ENCODE data around the gene IGFBP7.
"Not testable (repeated sequence)": the region's sequence is repeated elsewhere in the genome, so short reads cannot be mapped to it uniquely, and the experiment has no call there.

The IGFBP7 gene

GRCh38 chr4:57064811-57065711 lies 45.1 kb downstream of the IGFBP7 start:
- POLR2A ChIA-PET: interaction anchor here (0.8 to 2.7 kb wide), 12 partner anchors 10 to 86 kb away, joined by 3 to 30 read pairs (median 4); partner anchors contain the start of genes IGFBP7 and POLR2B
- no peak overlapping the region; the same call in none of the 2 replicates for H3K4me3 ChIP-seq (ENCODE audit: low read depth, low read length)
- DNase-seq (ENCODE audit: low read depth, low spot score): peak; percentile 95

DNA sequence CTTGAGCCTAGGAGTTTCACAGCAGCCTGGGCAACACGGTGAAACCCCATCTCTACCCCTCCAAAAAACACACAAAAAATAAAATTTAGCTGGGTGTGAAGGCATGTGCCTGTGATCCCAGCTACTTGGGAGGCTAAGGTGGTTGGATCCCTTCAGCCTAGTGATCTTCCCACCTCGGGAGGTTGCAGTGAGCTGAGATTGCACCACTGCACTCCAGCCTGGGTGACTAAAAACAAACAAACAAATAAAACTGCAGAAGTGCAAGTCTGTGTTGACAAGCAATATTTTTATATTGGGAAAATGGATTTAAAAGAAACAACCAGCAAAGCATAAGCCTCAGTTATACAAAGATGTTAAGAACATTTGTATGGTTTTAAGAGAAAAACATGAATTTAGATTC lies 46.1 kb downstream of the IGFBP7 start:
- POLR2A ChIA-PET: interaction anchor here (1.1 to 2.7 kb wide), 4 partner anchors 11 to 86 kb away, joined by 4 to 30 read pairs (median 5); partner anchors contain the start of gene POLR2B
- H3K4me3 ChIP-seq (ENCODE audit: low read depth, low read length): no peak overlapping the region
- DNase-seq (ENCODE audit: low read depth, low spot score): no peak
- TF ChIP-seq CTCF (IDR thresholded peaks at IDR 0.05; ENCODE audit: insufficient read depth, low read length, missing control alignments): no peak
- CTCF ChIA-PET: interaction anchor here (1.1 to 3.0 kb wide), 4 partner anchors 14 to 100 kb away, joined by 4 to 11 read pairs (median 8); no protein-coding TSS in a partner anchor

More at GRCh38 chr4:57064811-57065711, 45.1 kb downstream of the IGFBP7 start:
- no peak for TF ChIP-seq CTCF (IDR thresholded peaks at IDR 0.05; ENCODE audit: insufficient read depth, low read length, missing control alignments)
- CTCF ChIA-PET: interaction anchor here (1.0 to 3.0 kb wide), 9 partner anchors 13 to 99 kb away, joined by 3 to 11 read pairs (median 4); partner anchors contain the start of gene NOA1

- no peak for DNase-seq (ENCODE audit: low read depth, low spot score)
- no peak overlapping the region for H3K4me3 ChIP-seq (ENCODE audit: low read depth, low read length)
- no peak for TF ChIP-seq CTCF (IDR thresholded peaks at IDR 0.05; ENCODE audit: insufficient read depth, low read length, missing control alignments)
- ChIA-PET CTCF (interaction anchor here (1.2 to 3.0 kb wide), 3 partner anchors 26 to 101 kb away, joined by 3 to 11 read pairs (median 11); no protein-coding TSS in a partner anchor), POLR2A (no interaction called here)
Measured at GRCh38 chr4:57063518-57063917, 46.7 kb downstream of the IGFBP7 start.

DNA sequence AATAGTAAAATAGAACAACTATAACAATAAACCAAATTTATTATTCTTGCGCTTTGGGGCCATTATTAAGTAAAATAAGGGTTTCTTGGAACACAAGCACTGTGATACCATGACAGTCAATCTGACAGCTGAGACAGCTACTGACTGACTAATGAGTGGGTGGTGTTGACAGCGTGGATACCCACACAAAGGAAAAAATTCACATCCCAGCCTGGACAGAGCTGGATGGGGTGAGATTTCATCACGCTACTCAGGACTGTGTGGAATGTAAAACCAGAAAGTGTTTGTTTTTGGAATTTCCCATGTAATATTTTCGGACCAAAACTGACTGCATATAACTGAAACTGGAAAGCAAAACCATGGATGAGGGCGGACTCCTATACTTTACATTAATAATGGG lies 48.8 kb downstream of the IGFBP7 start:
- H3K4me3 ChIP-seq (ENCODE audit: low read depth, low read length): no peak overlapping the region
- TF ChIP-seq CTCF (IDR thresholded peaks at IDR 0.05; ENCODE audit: insufficient read depth, low read length, missing control alignments): no peak
- POLR2A ChIA-PET: interaction anchor here (0.8 to 1.0 kb wide), 2 partner anchors 18 to 19 kb away, joined by 4 read pairs; no protein-coding TSS in a partner anchor
- DNase-seq (ENCODE audit: low read depth, low spot score): no peak
- CTCF ChIA-PET: interaction anchor here (2.0 kb wide), 1 partner anchor 102 kb away, joined by 6 read pairs; no protein-coding TSS in a partner anchor

DNA sequence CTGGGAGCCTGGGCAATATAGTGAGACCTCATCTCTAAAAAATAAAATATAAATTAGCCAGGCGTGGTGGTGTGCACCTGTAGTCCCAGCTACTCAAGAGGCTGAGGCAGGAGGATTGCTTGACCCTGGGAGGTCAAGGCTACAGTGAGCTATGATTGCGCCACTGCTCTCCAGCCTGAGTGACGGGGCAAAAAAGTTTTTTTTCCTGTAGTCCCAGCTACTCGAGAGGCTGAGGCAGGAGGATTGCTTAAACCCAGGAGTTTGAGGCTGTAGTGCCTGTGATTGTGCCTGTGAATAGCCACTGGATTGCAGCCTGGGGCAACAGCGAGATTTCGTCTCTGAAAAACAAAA lies 49.5 kb downstream of the IGFBP7 start:
- DNase-seq (ENCODE audit: low read depth, low spot score); H3K4me3 ChIP-seq (ENCODE audit: low read depth, low read length): not testable (repeated sequence)
- POLR2A ChIA-PET: interaction anchor here (0.6 to 0.8 kb wide), 2 partner anchors 20 to 87 kb away, joined by 3 to 4 read pairs; no protein-coding TSS in a partner anchor
- CTCF ChIA-PET: interaction anchor here (2.0 kb wide), 1 partner anchor 103 kb away, joined by 6 read pairs; no protein-coding TSS in a partner anchor

GRCh38 chr4:57059890-57060716 lies 50.1 kb downstream of the IGFBP7 start:
- no peak for TF ChIP-seq CTCF (IDR thresholded peaks at IDR 0.05; ENCODE audit: insufficient read depth, low read length, missing control alignments)
- POLR2A ChIA-PET: interaction anchor here (0.6 kb wide), 1 partner anchor 87 kb away, joined by 3 read pairs; no protein-coding TSS in a partner anchor
- no peak overlapping the region for H3K4me3 ChIP-seq (ENCODE audit: low read depth, low read length)
- CTCF ChIA-PET: interaction anchor here (2.7 kb wide), 1 partner anchor 22 kb away, joined by 11 read pairs; no protein-coding TSS in a partner anchor
- DNase-seq (ENCODE audit: low read depth, low spot score): no peak

Measured in AG04449 (cell line).